ENCODE measurements around the gene HGF.
"Not testable (repeated sequence)": the region's sequence is repeated elsewhere in the genome, so short reads cannot be mapped to it uniquely, and the experiment has no call there.

Gene HGF

DNA sequence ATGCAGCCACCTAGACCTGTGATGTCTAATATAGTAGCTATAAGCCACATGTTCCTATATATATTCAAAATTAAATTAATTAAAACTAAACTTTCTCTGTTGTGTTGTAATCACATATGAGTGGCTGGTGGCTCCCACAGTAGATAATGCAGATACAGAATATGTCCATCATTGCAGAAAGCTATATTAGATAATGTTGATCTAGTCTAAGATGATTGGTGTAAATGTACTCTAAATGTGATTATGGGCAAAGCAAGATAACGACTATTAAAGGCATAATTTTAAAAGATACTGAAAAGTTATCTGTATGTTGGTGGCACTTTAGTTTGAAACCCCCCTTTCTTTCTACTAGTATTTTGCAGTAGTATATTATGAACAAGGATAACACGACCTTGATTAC, 5.7 kb upstream of the HGF start:
- DNase-seq, result no peak

DNA sequence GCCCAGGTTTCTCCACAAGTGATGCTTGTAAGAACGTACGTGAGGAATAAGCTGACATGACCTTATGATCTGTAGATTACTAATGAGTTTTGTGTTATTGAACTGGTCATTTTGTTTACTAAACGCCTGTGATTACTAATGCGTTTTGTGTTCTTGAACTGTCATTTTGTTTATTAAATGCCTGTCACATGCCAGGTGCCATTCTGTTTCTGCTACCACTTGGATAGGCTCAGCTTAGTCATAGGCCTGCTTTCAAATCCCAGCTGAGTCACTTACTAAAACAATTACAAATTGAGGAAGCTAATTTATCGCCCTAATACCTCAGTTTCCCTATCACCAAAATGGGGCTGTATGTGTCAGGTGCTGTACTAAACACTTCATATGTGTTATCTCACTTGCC, 4.7 kb upstream of the HGF start:
- DNase-seq, result no peak

GRCh38 chr7:81770728-81771223, 929 bp upstream of the HGF start:
- no peak for DNase-seq

GRCh38 chr7:81768951-81769778, 682 bp downstream of the HGF start:
- no peak for DNase-seq

DNA sequence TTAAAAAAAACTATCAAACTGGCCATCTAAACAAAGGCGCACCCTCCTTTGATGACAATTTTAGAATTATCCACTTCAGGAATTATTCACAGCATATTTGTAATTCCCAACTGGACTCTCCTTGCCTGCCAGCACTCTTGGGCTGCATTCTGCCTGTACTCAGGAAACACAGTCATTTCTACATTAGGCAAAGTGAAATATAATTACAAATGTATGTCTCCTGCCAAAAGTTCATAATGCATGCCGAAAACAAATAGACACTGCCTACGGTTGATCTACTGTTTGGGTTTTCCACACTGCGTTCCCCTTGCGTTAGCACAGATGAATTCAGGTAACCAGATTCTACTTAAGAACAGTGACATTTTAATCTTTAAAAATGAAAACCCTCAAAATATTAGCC, 1.9 kb downstream of the HGF start:
- DNase-seq, result no peak

DNA sequence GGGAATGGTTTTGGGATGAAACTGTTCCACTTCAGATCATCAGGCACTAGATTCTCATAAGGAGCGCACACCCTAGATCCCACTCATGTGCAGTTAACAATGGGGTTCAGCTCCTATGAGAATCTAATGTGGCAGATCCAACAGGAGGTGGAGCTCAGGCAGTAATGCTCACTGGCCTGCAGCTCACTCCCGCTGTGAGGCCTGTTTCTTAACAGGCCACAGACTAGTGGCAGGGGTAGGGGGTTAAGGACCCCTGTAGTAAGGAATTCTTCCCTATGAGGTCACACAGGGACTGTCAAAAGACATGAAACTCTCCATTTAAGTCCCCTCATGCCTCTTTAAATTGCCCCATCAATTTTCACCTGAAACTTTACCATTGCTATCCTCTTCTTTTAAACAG, 8.0 kb downstream of the HGF start:
- no peak for DNase-seq

GRCh38 chr7:81761031-81761430, 8.8 kb downstream of the HGF start:
- DNase-seq, result no peak

GRCh38 chr7:81754918-81755696, 14.7 kb downstream of the HGF start:
- no peak for DNase-seq

DNA sequence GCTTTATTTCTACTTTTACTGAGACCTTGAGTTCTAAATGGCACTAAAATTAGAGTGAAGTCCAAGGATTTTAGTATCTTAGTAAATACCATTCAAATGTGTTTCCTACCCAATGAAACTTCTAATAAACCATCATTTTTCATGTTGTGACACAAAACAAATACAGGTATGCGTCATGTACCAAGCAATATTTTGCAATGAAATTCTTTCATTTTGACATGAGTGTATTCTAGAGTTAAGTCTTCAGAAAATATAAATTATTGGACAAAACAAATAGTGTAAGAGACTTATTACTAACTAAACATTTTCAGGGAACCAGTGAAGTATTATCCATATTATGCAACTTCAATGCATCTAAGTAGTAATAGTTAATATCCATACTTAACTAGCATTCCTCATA, 16.5 kb downstream of the HGF start:
- DNase-seq, result no peak

DNA sequence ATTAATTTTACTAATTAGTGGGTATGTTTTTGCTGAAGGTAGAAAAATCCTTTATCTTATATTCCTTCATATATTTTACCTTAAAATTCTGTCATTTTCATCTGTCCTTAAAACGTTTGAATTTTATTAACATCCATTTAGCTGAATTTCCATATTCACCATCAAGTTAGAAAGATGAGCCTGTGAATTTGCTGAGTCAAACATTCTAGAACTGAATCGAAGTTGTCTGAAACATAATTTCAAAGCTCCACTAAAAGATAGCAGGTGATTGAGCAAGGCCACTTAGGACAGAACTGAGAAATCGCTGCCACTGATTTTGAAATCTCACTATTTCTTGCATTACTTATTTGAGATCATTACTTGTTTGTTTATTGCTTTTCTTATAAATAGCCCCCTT, 17.5 kb downstream of the HGF start:
- no peak for DNase-seq

DNA sequence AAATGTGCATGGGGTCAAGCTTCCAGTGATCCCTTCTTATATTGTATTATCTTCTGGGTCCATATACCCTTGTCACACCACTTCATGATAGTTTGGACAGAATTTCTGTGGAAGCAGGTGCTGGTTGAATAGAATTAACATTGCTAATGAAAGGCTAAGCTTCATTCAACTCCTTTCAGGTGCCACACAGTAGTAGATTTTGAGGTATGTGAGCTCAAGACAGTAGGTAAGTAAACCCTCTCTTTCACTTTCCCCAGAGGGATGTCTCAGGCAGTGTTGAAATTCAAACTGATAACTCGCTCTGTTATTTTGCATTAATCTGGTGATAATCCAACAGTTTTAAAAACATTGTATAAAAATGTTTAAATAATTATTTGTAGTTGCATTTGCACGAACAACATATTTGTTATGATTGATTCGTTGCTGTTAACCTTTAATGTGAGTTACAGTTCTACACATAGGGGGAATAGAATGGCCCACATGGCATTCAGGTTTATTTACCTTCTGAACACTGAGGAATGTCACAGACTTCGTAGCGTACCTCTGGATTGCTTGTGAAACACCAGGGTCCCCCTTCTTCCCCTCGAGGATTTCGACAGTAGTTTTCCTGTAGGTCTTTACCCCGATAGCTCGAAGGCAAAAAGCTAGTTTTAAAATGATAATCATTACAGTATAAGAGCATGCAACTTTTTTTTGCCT, 18.1 kb downstream of the HGF start:
- DNase-seq, result no peak

GRCh38 chr7:81745637-81746036, 24.2 kb downstream of the HGF start:
- DNase-seq, result no peak

DNA sequence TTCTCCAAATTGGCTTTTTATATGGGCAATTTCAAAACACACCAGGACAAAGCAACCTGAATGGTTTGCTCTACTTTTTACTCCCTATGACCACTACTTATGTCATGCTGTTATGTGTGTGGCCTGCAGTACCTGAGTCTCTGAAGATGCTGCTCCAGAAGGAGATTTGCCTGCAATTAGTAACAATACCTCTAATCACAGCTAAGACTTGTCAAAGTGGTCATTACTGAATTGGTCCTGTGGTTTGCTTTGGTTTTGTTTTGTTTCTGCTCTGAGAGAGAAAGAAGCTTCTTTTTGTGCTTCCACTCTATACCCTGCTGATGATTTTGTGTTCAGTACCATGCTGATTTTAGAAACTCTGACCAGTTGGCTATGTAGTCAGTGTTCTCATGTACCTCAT, 25.5 kb downstream of the HGF start:
- DNase-seq, result no peak

DNA sequence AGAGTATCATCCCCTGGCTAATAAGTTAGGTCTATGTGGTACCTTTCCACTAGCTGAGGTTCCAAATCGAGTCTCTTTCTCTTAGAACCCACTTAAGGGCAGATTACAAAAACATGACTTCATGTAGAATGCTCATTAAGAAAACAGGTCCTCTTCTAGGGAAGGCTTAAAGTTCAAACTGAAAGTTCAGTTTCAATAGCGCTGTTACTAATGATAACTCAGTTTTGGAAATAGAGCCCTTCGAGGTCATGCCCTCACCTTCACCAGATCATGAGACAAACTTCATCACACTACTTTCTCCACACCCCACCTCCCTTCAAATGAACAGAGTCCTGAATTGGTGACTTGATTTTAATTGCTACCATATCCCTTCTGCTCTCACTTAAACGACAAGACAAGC, 26.2 kb downstream of the HGF start:
- no peak for DNase-seq

GRCh38 chr7:81743201-81743600, 26.6 kb downstream of the HGF start:
- no peak for DNase-seq

- DNase-seq, result no peak
Measured at GRCh38 chr7:81740403-81740802, 29.4 kb downstream of the HGF start.

GRCh38 chr7:81736091-81736490, 33.8 kb downstream of the HGF start:
- no peak for DNase-seq

DNA sequence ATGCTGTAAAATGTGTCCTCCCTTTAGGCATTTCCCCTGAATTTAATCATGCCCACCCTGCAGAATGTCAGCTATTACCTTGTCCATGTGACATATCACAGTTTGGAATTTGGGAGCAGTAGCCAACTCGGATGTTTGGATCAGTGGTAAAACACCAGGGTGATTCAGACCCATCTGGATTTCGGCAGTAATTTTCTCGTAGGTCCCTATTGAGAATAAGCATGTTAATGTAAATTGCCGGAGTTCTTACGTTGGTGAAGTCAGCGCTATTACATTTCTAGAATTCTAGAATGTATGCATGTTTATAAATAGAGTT, 44.1 kb downstream of the HGF start:
- DNase-seq, result no peak

DNA sequence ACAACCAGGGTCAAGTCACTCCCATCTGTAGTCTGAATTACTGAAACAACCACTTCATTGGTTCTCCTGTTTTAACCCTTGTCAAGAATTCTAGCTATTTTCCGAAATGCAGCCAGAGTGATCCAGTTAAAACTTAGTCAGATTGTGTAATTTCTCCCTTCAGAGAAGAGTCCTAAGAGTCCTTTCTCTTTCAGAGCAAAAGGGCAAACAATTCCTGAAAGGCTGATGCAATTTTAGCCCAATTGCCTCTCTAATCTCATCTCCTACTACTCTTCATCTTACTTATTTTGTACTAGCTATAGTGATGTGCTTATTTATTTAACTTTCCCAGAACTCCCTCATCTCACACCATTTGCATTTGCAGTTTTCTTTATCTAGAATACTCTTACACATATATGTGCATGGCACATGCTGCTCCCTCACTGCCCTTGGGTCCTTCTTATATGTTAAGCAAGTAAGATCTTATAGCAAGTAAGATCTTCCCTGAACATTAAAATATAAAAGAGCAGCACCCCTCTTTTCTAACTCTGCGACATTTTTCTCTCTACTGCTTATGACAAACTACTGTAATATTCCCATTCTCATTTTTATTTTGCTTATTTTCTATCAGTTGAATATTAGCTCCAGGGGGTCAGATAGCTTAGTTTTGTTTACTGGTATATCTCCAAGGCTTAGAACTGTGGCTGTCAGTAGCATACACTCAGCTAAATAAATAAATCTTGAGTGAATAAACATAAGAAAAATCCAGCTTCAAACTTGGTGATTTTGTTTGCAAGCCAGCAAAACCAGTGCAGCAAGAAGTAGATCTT, 44.6 kb downstream of the HGF start:
- DNase-seq, result no peak

- not testable (repeated sequence) for DNase-seq
Measured at GRCh38 chr7:81722250-81722649, 47.6 kb downstream of the HGF start.

DNA sequence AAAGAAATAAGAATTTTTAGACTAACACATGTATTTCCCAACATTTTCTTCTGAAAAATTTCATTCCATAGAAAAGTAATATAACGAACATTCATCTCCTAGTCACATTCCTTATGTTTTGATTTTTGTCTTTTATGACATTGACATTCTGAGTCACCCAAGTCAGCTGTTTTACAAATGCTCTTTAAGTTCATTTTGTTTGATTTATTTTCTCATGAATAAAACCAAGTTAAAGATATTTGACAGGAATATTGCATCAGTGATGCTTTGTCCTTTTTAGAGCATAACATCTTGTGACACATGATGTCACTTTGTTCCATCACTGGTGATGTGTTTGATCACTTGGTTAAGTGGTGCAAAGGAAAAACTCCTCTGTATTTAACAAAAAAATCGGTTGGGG, 48.4 kb downstream of the HGF start:
- DNase-seq, result no peak

GRCh38 chr7:81719865-81720264, 50.0 kb downstream of the HGF start:
- no peak for DNase-seq

- DNase-seq, result no peak
Measured at GRCh38 chr7:81715984-81716588, 53.8 kb downstream of the HGF start.

Data from CD4-positive, alpha-beta T cell treated with Interleukin-12 subunit alpha and Interleukin-12 subunit beta, for 1 hour (primary cell).